CD4-positive, alpha-beta T cell (primary cell): Measurements from ENCODE around the gene ARHGAP21. TPM values are rescaled to one million over a fixed set of nuclear protein-coding genes. Genes with fewer than 3 reads are reported as not detected.
"Not testable (repeated sequence)": the region's sequence is repeated elsewhere in the genome, so short reads cannot be mapped to it uniquely, and the experiment has no call there.

ENCODE experiments used
- ATAC-seq: fragments of 200-7000 bp; cut with Tn5 transposase; one replicate; pipeline ENCODE4 v1.10.0; 2022; ENCODE audit warnings: mild to moderate bottlenecking; ENCODE audit not compliant: poor library complexity
- CTCF ChIA-PET: fragments of 350-600 bp; sonication (Branson Sonifier 250); formaldehyde crosslinking; loops from one replicate; lab custom pipeline; 2021; ENCODE audit warnings: antibody characterized with exemption, inconsistent platforms; lab: Charles Lee
- POLR2A ChIA-PET: fragments of 350-600 bp; sonication (Branson Sonifier 250); formaldehyde crosslinking; loops from one replicate; lab custom pipeline; 2021; ENCODE audit warnings: antibody characterized with exemption, inconsistent platforms; lab: Charles Lee
- DNase-seq, 14 experiments: peaks; one replicate each; pipeline ENCODE4 v3.0.0-alpha.2; 2013 to 2020; ENCODE audit warnings: mixed read lengths in 2 of 14
- H3K27ac ChIP-seq, 2 donors: one replicate each; pipeline versions ENCODE4 v1.5.1 to v1.7.0; 2013; ENCODE audit warnings: low read length in 2 of 2, low read depth in 1 of 2, mild to moderate bottlenecking in 1 of 2
- H3K27me3 ChIP-seq, 2 experiments: 1 replicate in 1 of 2; 2 replicates in 1 of 2; pipeline versions ENCODE4 v1.6.1 to v1.7.0; 2013; ENCODE audit warnings: low read length in 2 of 2, control low read depth in 1 of 2, mild to moderate bottlenecking in 1 of 2, moderate library complexity in 1 of 2; ENCODE audit not compliant: insufficient read depth in 2 of 2, control insufficient read depth in 1 of 2
- H3K36me3 ChIP-seq: one replicate; pipeline ENCODE4 v1.6.1; 2013; ENCODE audit warnings: low read length, control low read depth; ENCODE audit not compliant: insufficient read depth
- H3K4me1 ChIP-seq: one replicate; pipeline ENCODE4 v1.6.1; 2013; ENCODE audit warnings: low read length, control low read depth; ENCODE audit not compliant: insufficient read depth
- H3K4me3 ChIP-seq: one replicate; pipeline ENCODE4 v1.5.1; 2013; ENCODE audit warnings: mild to moderate bottlenecking, low read length, moderate library complexity
- H3K9me3 ChIP-seq, 2 experiments: 1 replicate in 1 of 2; 2 replicates in 1 of 2; pipeline versions ENCODE4 v1.6.1 to v1.7.0; 2013; ENCODE audit warnings: low read length in 2 of 2, mild to moderate bottlenecking in 2 of 2, control low read depth in 1 of 2, moderate library complexity in 1 of 2; ENCODE audit not compliant: control insufficient read depth in 1 of 2, insufficient read depth in 1 of 2
- H3K27ac Mint-ChIP-seq: one replicate; pipeline ENCODE4 v1.8.0; 2020; ENCODE audit warnings: mixed read lengths
- H3K27me3 Mint-ChIP-seq: one replicate; pipeline ENCODE4 v1.8.0; 2021; ENCODE audit warnings: mixed read lengths
- H3K36me3 Mint-ChIP-seq: one replicate; pipeline ENCODE4 v1.8.0; 2021; ENCODE audit warnings: low read depth, mixed read lengths
- H3K4me1 Mint-ChIP-seq: one replicate; pipeline ENCODE4 v1.8.0; 2021; ENCODE audit warnings: low read depth, mixed read lengths
- H3K4me3 Mint-ChIP-seq: one replicate; pipeline ENCODE4 v1.8.0; 2020; ENCODE audit warnings: mild to moderate bottlenecking, mixed read lengths
- H3K9me3 Mint-ChIP-seq: one replicate; pipeline ENCODE4 v1.8.0; 2020; ENCODE audit warnings: mixed read lengths
- intact Hi-C, 2 experiments: fragments of 100-400 bp; cut with DNase I in 1 of 2; cut with micrococcal nuclease in 1 of 2; formaldehyde crosslinking; loops; one replicate each; pipeline versions ENCODE4 v1.15.1 to v1.9.0; 2023 to 2025; cut with DNase I, micrococcal nuclease
- total RNA-seq, 174 experiments: library from RNA in 2 of 174; stranded (reverse) in 2 of 174; gene quantifications; one replicate each; pipeline ENCODE4 v1.2.3 and lab custom pipeline; 2021 to 2026
- TF ChIP-seq, protein P1 (sequence below): fragments of 200-600 bp; IDR thresholded peaks from one replicate; pipeline ENCODE4 v1.8.0; 2022; ENCODE audit warnings: antibody characterized with exemption, mild to moderate bottlenecking

Gene ARHGAP21
- total RNA-seq, 2 experiments from 2014 or later = 38.4 to 43.4 TPM

DNA sequence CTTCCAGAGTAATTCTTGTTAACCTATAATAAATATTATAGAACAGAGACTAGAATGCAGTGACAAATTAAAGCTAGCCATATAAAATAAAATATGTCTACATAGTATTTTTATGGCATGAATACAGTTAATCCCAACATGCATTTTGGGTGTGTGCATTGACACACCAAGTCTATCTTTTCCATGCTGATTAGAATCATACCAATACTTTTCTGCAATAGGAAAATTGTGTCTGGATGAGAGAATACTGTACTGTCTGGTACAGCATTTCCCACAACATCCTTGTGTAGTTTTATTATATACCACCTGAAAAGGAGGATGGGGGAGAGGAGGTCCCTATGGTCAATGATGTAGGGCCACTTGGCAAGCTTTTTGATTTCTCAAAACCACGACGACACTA, 100.3 kb downstream of the ARHGAP21 start:
- Mint-ChIP-seq H3K4me1 (peaks cover 48% of the 10 kb centered on the region), H3K4me3 (peak overlapping the region; percentile 74), H3K9me3 (no peaks in the 10 kb centered on the region), H3K27ac (peak overlapping the region; percentile 91), H3K27me3 (no peaks in the 10 kb centered on the region), H3K36me3 (peaks cover 9% of the 10 kb centered on the region)
- H3K4me1 ChIP-seq = no peaks in the 10 kb centered on the region
- no peaks in the 10 kb centered on the region for H3K36me3 ChIP-seq
- TF ChIP-seq, protein P1, sequence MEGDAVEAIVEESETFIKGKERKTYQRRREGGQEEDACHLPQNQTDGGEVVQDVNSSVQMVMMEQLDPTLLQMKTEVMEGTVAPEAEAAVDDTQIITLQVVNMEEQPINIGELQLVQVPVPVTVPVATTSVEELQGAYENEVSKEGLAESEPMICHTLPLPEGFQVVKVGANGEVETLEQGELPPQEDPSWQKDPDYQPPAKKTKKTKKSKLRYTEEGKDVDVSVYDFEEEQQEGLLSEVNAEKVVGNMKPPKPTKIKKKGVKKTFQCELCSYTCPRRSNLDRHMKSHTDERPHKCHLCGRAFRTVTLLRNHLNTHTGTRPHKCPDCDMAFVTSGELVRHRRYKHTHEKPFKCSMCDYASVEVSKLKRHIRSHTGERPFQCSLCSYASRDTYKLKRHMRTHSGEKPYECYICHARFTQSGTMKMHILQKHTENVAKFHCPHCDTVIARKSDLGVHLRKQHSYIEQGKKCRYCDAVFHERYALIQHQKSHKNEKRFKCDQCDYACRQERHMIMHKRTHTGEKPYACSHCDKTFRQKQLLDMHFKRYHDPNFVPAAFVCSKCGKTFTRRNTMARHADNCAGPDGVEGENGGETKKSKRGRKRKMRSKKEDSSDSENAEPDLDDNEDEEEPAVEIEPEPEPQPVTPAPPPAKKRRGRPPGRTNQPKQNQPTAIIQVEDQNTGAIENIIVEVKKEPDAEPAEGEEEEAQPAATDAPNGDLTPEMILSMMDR = no peak
- H3K27me3 ChIP-seq = no peaks in the 10 kb centered on the region
- H3K9me3 ChIP-seq = no peaks in the 10 kb centered on the region
- ATAC-seq = no peak
- POLR2A ChIA-PET = interaction anchor here (0.6 to 3.6 kb wide), 17 partner anchors 8 to 1947 kb away, joined by 3 to 55 read pairs (median 10); partner anchors contain the start of genes ARHGAP21, ENKUR, OTUD1 and PRTFDC1
- no peak for DNase-seq
- intact Hi-C loops = loop anchor here in 1 of 2 experiments (5.0 kb wide), 1 partner anchor 259 kb away; no protein-coding TSS in a partner anchor
- H3K4me3 ChIP-seq = peak overlapping the region; percentile 50
- H3K27ac ChIP-seq = peak overlapping the region; percentile 10 to 66
- CTCF ChIA-PET = interaction anchor here (1.4 kb wide), 1 partner anchor 11 kb away, joined by 4 read pairs; no protein-coding TSS in a partner anchor

DNA sequence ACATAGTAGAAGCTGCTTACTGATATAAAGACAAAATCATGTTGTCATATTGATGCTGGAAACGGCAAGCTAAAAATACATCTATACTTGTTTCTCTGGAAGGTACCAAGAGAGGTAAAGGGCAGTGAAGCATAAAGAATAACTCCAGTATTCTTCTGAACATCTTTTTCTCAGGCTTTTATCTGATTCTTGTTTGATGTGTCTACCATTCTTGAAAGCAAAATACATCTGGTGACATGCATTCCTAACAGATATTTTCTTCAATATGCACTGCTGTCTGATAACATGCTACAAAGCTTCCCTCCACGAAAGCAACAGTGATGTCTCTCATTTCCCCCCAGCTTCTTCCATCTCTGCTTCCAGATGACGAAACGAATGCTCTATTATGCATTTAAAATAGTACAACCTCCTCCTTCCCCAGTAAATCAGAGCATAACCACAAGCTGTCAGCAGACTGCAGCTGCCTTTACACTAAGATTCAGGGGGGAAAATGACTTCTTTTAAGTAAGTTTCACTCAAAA, 100.8 kb downstream of the ARHGAP21 start:
- H3K27me3 ChIP-seq = no peaks in the 10 kb centered on the region
- peak overlapping the region; percentile 74 for H3K4me3 Mint-ChIP-seq
- H3K9me3 ChIP-seq = no peaks in the 10 kb centered on the region
- peak overlapping the region; percentile 50 for H3K4me3 ChIP-seq
- DNase-seq (peak in 6 of 14 experiments; percentile 7 to 69 (median 48)), ATAC-seq (peak; percentile 74)
- no peaks in the 10 kb centered on the region for H3K27me3 Mint-ChIP-seq
- ChIA-PET POLR2A (interaction anchor here (1.0 to 3.6 kb wide), 19 partner anchors 8 to 1184 kb away, joined by 3 to 55 read pairs (median 10); partner anchors contain the start of genes ARHGAP21, ENKUR, OTUD1 and PRTFDC1), CTCF (interaction anchor here (1.8 kb wide), 1 partner anchor 10 kb away, joined by 4 read pairs; no protein-coding TSS in a partner anchor)
- no peaks in the 10 kb centered on the region for H3K36me3 ChIP-seq
- H3K27ac ChIP-seq = peak overlapping the region; percentile 66 to 84
- no peaks in the 10 kb centered on the region for H3K9me3 Mint-ChIP-seq
- H3K36me3 Mint-ChIP-seq = peaks cover 14% of the 10 kb centered on the region
- TF ChIP-seq, protein P1 = no peak
- intact Hi-C loops = loop anchor here in 1 of 2 experiments (1.0 to 5.0 kb wide), 3 partner anchors 101 to 393 kb away; partner anchors contain the start of genes ENKUR and THNSL1
- no peaks in the 10 kb centered on the region for H3K4me1 ChIP-seq
- H3K27ac Mint-ChIP-seq = peak overlapping the region; percentile 91
- H3K4me1 Mint-ChIP-seq = peaks cover 54% of the 10 kb centered on the region

GRCh38 chr10:24621035-24621795, 102.5 kb downstream of the ARHGAP21 start:
- not testable (repeated sequence) for H3K36me3 ChIP-seq, H3K4me1 ChIP-seq, H3K27me3 ChIP-seq, ATAC-seq, H3K9me3 Mint-ChIP-seq, H3K4me3 ChIP-seq, H3K9me3 ChIP-seq, H3K27me3 Mint-ChIP-seq, DNase-seq
- Mint-ChIP-seq H3K4me3 (peak overlapping the region; percentile 39), H3K4me1 (peaks cover 63% of the 10 kb centered on the region), H3K27ac (peak overlapping the region; percentile 91), H3K36me3 (peaks cover 19% of the 10 kb centered on the region)
- peak overlapping the region; percentile 12 to 39 for H3K27ac ChIP-seq
- CTCF ChIA-PET = interaction anchor here (1.0 to 1.8 kb wide), 2 partner anchors 8 to 460 kb away, joined by 4 read pairs; no protein-coding TSS in a partner anchor
- intact Hi-C loops = loop anchor here in 1 of 2 experiments (5.0 kb wide), 1 partner anchor 261 kb away; no protein-coding TSS in a partner anchor
- POLR2A ChIA-PET = interaction anchor here (0.8 to 3.6 kb wide), 11 partner anchors 9 to 459 kb away, joined by 3 to 55 read pairs (median 10); partner anchors contain the start of genes ARHGAP21, ENKUR, PRTFDC1 and THNSL1

DNA sequence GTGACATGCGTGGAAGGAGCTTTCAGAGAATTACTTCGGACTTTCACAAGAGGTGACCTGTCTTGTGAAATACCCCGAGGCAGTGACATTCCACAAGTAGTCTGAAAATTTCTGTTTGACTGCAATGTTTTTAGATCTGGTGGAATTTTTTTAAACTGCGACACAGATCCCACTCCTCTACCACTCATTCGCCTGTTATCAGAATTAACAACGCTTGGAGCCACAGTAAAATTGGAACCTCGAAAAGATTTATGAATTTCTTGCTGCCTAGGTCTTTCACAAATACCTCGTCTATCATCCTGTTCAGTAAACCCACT, 103.7 kb downstream of the ARHGAP21 start:
- H3K9me3 Mint-ChIP-seq, ATAC-seq, DNase-seq, CTCF ChIA-PET, H3K27me3 Mint-ChIP-seq, H3K27ac ChIP-seq, H3K27me3 ChIP-seq, POLR2A ChIA-PET, H3K4me3 Mint-ChIP-seq, H3K9me3 ChIP-seq, H3K4me1 ChIP-seq, H3K4me3 ChIP-seq, H3K36me3 ChIP-seq: not testable (repeated sequence)
- peaks cover 24% of the 10 kb centered on the region for H3K36me3 Mint-ChIP-seq
- intact Hi-C loops = loop anchor here (5.0 kb wide), 3 partner anchors 107 to 332 kb away; partner anchors contain the start of gene PRTFDC1 (in 1 of the 2)
- peak overlapping the region; percentile 89 for H3K27ac Mint-ChIP-seq
- H3K4me1 Mint-ChIP-seq = peaks cover 58% of the 10 kb centered on the region

DNA sequence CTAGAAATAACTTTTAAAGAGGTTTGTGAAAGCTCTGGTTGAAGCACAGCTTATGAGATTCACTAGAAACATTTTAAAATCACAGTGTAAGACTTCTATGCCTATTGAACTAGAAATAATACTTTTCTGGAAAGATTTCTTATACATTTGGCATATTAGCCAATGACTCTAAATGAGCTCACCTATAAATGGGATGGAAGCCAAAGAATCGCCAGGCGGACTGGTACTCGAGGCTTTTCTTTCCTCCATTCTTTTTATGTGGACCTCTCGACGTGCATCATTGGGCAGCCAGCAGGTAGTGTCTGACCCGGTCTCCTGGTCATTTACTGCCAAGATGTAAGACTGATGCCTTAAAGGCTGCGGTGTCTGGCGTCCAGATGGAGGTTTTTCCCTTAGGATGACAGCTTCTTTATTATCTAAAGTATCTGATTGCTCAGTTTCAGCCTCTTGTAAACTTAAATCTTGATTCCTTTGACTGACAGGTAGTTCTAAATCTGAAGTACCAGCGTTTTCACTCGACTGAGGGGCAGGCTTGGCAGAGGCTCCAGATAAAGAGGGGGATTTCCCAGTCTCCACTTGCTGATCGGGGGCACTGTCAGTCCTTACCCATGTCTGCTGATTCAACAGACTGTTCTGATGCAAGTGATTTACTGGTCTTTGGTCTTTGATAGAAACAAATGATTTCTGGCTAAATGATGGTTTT, 104.2 kb downstream of the ARHGAP21 start:
- H3K27me3 ChIP-seq, H3K9me3 ChIP-seq, H3K27ac ChIP-seq, H3K4me1 ChIP-seq, H3K27me3 Mint-ChIP-seq, H3K4me3 ChIP-seq, H3K4me3 Mint-ChIP-seq, H3K9me3 Mint-ChIP-seq, CTCF ChIA-PET, H3K36me3 ChIP-seq, POLR2A ChIA-PET, ATAC-seq: not testable (repeated sequence)
- peak in 1 of 14 experiments; percentile 16 for DNase-seq
- peaks cover 24% of the 10 kb centered on the region for H3K36me3 Mint-ChIP-seq
- H3K4me1 Mint-ChIP-seq = peaks cover 58% of the 10 kb centered on the region
- peak overlapping the region; percentile 89 for H3K27ac Mint-ChIP-seq
- intact Hi-C loops = loop anchor here (5.0 kb wide), 2 partner anchors 108 to 333 kb away; partner anchors contain the start of gene PRTFDC1 (in 1 of the 2)
